HCT116 (cell line): ENCODE results near the gene CCDC191.
A peak's percentile ranks its signal among the peaks of the same experiment; 100 is the strongest.

Source experiments
- CEBPB ChIP-seq: IDR thresholded peaks from 2 replicates; pipeline ENCODE4 v1.6.1; 2012; ENCODE audit warnings: low read depth
- CTCF ChIP-seq, 3 experiments: fragments of 200-600 bp in 1 of 3; sonication (generic) in 1 of 3; IDR thresholded peaks in 2 of 3; conservative IDR thresholded peaks in 1 of 3; 2 replicates each; pipeline ENCODE4 v1.5.1; 2012 to 2017; ENCODE audit warnings: low read depth in 2 of 3, low read length in 2 of 3, antibody characterized with exemption in 1 of 3, borderline replicate concordance in 1 of 3, control low read depth in 1 of 3, mild to moderate bottlenecking in 1 of 3, mixed read lengths in 1 of 3, mixed run types in 1 of 3, moderate library complexity in 1 of 3; ENCODE audit not compliant: insufficient read depth in 1 of 3
- FOSL1 ChIP-seq: IDR thresholded peaks from 2 replicates; pipeline ENCODE4 v1.6.1; 2012; ENCODE audit warnings: low read depth
- MAX ChIP-seq: IDR thresholded peaks from 2 replicates; pipeline ENCODE4 v1.6.1; 2012
- POLR2A ChIP-seq: IDR thresholded peaks from 2 replicates; pipeline ENCODE4 v1.7.0; 2011; ENCODE audit warnings: borderline replicate concordance; ENCODE audit not compliant: insufficient read depth, insufficient read length; ENCODE audit errors: extremely low read depth
- POLR2AphosphoS5 ChIP-seq: IDR thresholded peaks from 2 replicates; pipeline ENCODE4 v1.6.1; 2011; ENCODE audit warnings: mild to moderate bottlenecking, low read depth, low read length, moderate library complexity
- RAD21 ChIP-seq: IDR thresholded peaks from 2 replicates; pipeline ENCODE4 v1.6.1; 2012; ENCODE audit warnings: low read depth, mild to moderate bottlenecking
- SP1 ChIP-seq: IDR thresholded peaks from 2 replicates; pipeline ENCODE4 v1.6.1; 2012; ENCODE audit warnings: low read depth
- TCF7L2 ChIP-seq: IDR thresholded peaks from 2 replicates; pipeline ENCODE4 v1.7.0; 2011; ENCODE audit warnings: borderline replicate concordance, inconsistent platforms; ENCODE audit not compliant: insufficient read depth, insufficient read length; ENCODE audit errors: extremely low read depth
- YY1 ChIP-seq: IDR thresholded peaks from 2 replicates; pipeline ENCODE4 v1.6.1; 2011; ENCODE audit warnings: low read length, low read depth, moderate library complexity, mild to moderate bottlenecking; ENCODE audit not compliant: insufficient replicate concordance; ENCODE audit errors: extremely low read depth

- TF ChIP-seq CTCF (IDR thresholded peaks at IDR 0.05 in 2 of 3, conservative IDR thresholded peaks at IDR 0.05 in 1 of 3; ENCODE audit: borderline replicate concordance in 1 of 3, insufficient read depth in 1 of 3, low read depth in 2 of 3, low read length in 2 of 3) (no peak), POLR2A (peak; percentile 54), CEBPB (no peak), MAX (peak; percentile 99), TCF7L2 (peak; percentile 94), POLR2AphosphoS5 (peak; percentile 73), SP1 (peak; percentile 94), RAD21 (no peak), FOSL1 (no peak), YY1 (peak; percentile 53)
Observed at GRCh38 chr3:114056130-114057010, at the start of gene CCDC191, which contains the start of gene QTRT2.
